ENCODE results near the gene CUL3. TPM values are rescaled to one million over a fixed set of nuclear protein-coding genes. Genes with fewer than 3 reads are reported as not detected.

The CUL3 gene
- total RNA-seq, 4 donors from 2014 or later = 94.1 to 120 (median 109) TPM

DNA sequence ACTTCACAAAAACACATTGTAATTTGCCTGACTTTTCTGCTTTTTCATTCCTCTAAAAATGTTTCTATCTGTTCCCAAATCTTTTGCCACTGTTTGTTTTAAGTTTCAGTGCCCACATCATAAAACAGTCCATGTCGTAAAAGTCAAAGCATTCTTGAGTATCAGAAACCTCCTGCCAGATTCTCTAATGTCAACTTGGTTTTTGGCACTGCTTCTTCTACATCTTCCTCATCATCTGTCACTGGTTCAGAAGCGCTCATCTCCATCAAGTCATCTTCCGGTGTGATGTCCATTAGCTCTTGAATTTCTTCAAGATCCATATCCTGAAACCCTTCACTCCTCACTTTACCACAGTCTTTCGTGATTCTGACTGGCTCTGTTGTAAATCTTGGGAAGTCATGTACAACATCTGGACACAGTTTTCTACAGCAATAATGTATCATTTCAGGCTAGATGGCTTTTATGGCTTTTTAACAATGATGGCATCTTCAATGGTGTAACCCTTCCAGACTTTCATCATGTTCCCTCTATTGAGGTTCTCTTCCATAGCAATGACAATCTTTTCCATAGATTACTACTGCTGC, 19.6 kb downstream of the CUL3 start:
- H3K4me1 ChIP-seq = peaks cover 49 to 65% of the 10 kb centered on the region in 2 donors
- H3K4me3 ChIP-seq = no peak overlapping the region
- no peaks in the 10 kb centered on the region for H3K36me3 ChIP-seq
- no peaks in the 10 kb centered on the region for H3K27me3 ChIP-seq
- H3K27ac ChIP-seq = no peak overlapping the region
- ATAC-seq = no peak
- TF ChIP-seq, protein P1, sequence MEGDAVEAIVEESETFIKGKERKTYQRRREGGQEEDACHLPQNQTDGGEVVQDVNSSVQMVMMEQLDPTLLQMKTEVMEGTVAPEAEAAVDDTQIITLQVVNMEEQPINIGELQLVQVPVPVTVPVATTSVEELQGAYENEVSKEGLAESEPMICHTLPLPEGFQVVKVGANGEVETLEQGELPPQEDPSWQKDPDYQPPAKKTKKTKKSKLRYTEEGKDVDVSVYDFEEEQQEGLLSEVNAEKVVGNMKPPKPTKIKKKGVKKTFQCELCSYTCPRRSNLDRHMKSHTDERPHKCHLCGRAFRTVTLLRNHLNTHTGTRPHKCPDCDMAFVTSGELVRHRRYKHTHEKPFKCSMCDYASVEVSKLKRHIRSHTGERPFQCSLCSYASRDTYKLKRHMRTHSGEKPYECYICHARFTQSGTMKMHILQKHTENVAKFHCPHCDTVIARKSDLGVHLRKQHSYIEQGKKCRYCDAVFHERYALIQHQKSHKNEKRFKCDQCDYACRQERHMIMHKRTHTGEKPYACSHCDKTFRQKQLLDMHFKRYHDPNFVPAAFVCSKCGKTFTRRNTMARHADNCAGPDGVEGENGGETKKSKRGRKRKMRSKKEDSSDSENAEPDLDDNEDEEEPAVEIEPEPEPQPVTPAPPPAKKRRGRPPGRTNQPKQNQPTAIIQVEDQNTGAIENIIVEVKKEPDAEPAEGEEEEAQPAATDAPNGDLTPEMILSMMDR (IDR thresholded peaks at IDR 0.05 in 4 of 5, conservative IDR thresholded peaks at IDR 0.05 in 1 of 5) = no peak
- no peak for TF ChIP-seq POLR2A (IDR thresholded peaks at IDR 0.05)
- in situ Hi-C loops (cut with MboI; ENCODE audit: low sequenced_read_pairs in 4 of 4) = loop anchor here in 1 of 4 donors (25.0 kb wide), 1 partner anchor 603 kb away; the partner anchor contains the start of gene MRPL44
- intact Hi-C loops (cut with DNase I; ENCODE audit: low total_unique reads) = no loop called here
- H3K9me3 ChIP-seq = no peaks in the 10 kb centered on the region
- DNase-seq = no peak

DNA sequence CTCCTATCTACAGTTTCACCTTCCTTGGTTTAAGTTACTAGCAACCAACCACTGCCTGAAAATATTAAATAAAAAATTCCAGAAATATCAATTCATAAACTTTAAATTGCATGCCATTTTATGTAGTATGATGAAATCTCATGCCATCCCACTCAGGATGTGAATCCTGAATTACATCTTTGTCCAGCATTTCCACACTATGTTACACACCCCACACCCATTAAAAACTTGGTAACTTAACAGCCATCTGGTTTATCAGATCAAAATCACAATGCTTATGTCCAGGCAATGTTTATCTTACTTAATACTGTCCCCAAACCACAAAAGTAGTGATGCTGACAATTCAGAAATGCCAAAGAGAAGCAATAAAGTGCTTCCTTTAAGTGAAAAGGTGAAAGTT, 21.6 kb downstream of the CUL3 start:
- TF ChIP-seq POLR2A (IDR thresholded peaks at IDR 0.05) = no peak
- TF ChIP-seq, protein P1 (IDR thresholded peaks at IDR 0.05 in 4 of 5, conservative IDR thresholded peaks at IDR 0.05 in 1 of 5) = no peak
- DNase-seq = no peak
- in situ Hi-C loops (cut with MboI; ENCODE audit: low sequenced_read_pairs in 4 of 4) = loop anchor here in 1 of 4 donors (25.0 kb wide), 1 partner anchor 601 kb away; the partner anchor contains the start of gene MRPL44
- H3K4me1 ChIP-seq = peaks cover 33 to 51% of the 10 kb centered on the region in 2 donors
- no peaks in the 10 kb centered on the region for H3K9me3 ChIP-seq
- no peaks in the 10 kb centered on the region for H3K27me3 ChIP-seq
- H3K4me3 ChIP-seq = no peak overlapping the region
- intact Hi-C loops (cut with DNase I; ENCODE audit: low total_unique reads) = no loop called here
- H3K36me3 ChIP-seq = no peaks in the 10 kb centered on the region
- no peak for ATAC-seq
- no peak overlapping the region for H3K27ac ChIP-seq

DNA sequence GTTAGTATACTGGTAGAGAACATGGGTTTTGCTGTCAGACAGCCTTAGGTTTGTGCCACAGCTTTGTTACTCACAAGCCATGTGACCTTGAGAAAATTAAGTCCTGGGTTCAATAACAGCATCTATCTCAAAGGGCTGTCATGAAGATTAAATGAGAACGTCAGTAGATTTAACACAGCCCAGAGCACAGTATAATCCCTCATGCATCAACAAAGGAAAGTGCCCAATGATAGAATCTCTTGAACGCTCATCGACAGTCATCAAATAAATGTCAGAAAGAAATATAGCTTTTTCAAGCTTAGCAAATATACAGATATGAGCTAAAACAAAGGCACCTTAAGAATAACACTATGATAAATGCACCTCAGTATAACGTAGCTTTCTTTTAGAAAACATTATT, 22.3 kb downstream of the CUL3 start:
- peaks cover 28 to 48% of the 10 kb centered on the region in 2 donors for H3K4me1 ChIP-seq
- ATAC-seq = no peak
- intact Hi-C loops (cut with DNase I; ENCODE audit: low total_unique reads) (no loop called here), in situ Hi-C loops (cut with MboI; ENCODE audit: low sequenced_read_pairs in 4 of 4) (loop anchor here in 1 of 4 donors (25.0 kb wide), 1 partner anchor 601 kb away; the partner anchor contains the start of gene MRPL44)
- no peaks in the 10 kb centered on the region for H3K27me3 ChIP-seq
- TF ChIP-seq POLR2A (IDR thresholded peaks at IDR 0.05) = no peak
- TF ChIP-seq, protein P1 (IDR thresholded peaks at IDR 0.05 in 4 of 5, conservative IDR thresholded peaks at IDR 0.05 in 1 of 5) = no peak
- H3K9me3 ChIP-seq = no peaks in the 10 kb centered on the region
- DNase-seq = no peak
- H3K27ac ChIP-seq = no peak overlapping the region
- no peaks in the 10 kb centered on the region for H3K36me3 ChIP-seq
- H3K4me3 ChIP-seq = no peak overlapping the region

DNA sequence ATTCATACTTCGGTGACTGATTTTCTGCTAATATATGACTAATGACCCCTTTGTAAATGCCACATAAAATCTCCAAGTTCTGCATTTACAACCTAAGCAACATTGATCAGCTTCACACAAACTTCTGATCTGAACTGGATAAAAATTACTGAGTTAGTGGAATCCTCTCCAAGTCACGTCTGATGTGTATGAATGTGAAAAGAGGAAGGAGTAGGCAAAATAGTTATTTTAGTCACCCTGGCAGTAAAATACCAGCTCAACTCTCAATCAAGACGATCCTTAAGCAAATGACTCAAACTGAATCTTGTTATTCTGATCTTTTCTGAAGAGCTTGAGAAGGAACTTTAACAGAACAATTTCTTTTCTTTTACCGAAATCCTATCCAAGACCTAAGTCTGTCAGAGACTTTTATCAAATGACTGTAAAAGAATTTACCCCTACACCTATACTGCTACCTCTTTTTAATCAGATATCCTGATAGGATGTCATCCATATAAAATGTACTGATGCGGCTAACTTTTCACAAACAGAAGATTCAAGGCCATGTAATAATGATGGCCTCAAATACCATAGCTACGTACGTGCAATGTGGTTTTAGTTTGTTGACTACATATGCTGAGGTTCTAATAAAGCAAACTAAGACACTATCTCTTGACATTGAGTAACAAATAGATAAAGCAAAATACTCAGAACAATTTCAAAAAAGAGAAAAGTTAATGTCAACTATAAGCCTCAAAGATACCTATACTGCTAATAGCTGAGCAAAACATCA, 23.7 kb downstream of the CUL3 start:
- Histone ChIP-seq H3K27ac (no peak overlapping the region), H3K9me3 (no peaks in the 10 kb centered on the region), H3K27me3 (no peaks in the 10 kb centered on the region), H3K4me1 (peaks cover 28 to 50% of the 10 kb centered on the region in 2 donors), H3K4me3 (no peak overlapping the region), H3K36me3 (no peaks in the 10 kb centered on the region)
- TF ChIP-seq POLR2A (IDR thresholded peaks at IDR 0.05) = no peak
- TF ChIP-seq, protein P1 (IDR thresholded peaks at IDR 0.05 in 4 of 5, conservative IDR thresholded peaks at IDR 0.05 in 1 of 5) = no peak
- in situ Hi-C loops (cut with MboI; ENCODE audit: low sequenced_read_pairs in 4 of 4) = loop anchor here in 1 of 4 donors (25.0 kb wide), 1 partner anchor 599 kb away; the partner anchor contains the start of gene MRPL44
- ATAC-seq = no peak
- intact Hi-C loops (cut with DNase I; ENCODE audit: low total_unique reads) = no loop called here
- no peak for DNase-seq

Data from gastrocnemius medialis (tissue), 4 donors.